GM12878 (cell line): ENCODE data around the gene TMEM161A. TPM values are rescaled to one million over a fixed set of nuclear protein-coding genes. Genes with fewer than 3 reads are reported as not detected.

Experiments used
- EZH2 ChIP-seq: IDR thresholded peaks from 2 replicates; pipeline ENCODE4 v1.6.1; 2012; ENCODE audit warnings: low read depth, mild to moderate bottlenecking, control low read depth, inconsistent platforms, low read length, borderline replicate concordance; ENCODE audit not compliant: control insufficient read depth
- KDM1A ChIP-seq: fragments of 200-600 bp; sonication (generic); IDR thresholded peaks from 2 replicates; pipeline ENCODE4 v1.6.1; 2016; ENCODE audit warnings: borderline replicate concordance
- KLF5 ChIP-seq: fragments of 450-650 bp; IDR thresholded peaks from 2 replicates; pipeline ENCODE4 v1.6.1; 2014; ENCODE audit warnings: mild to moderate bottlenecking; ENCODE audit not compliant: partially characterized antibody
- SKIL ChIP-seq: fragments of 450-650 bp; IDR thresholded peaks from 2 replicates; pipeline ENCODE4 v1.6.1; 2017; ENCODE audit warnings: mild to moderate bottlenecking, low read depth, inconsistent platforms; ENCODE audit not compliant: poor library complexity, severe bottlenecking
- WRNIP1 ChIP-seq: IDR thresholded peaks from 2 replicates; pipeline ENCODE4 v1.6.1; 2011; ENCODE audit warnings: low read depth, low read length, improper control_type of control experiment, borderline replicate concordance
- ZBED1 ChIP-seq: IDR thresholded peaks from 2 replicates; pipeline ENCODE4 v1.6.1; 2016; ENCODE audit warnings: borderline replicate concordance
- ZBTB40 ChIP-seq: fragments of 450-650 bp; IDR thresholded peaks from 2 replicates; pipeline ENCODE4 v1.6.1; 2016; ENCODE audit warnings: mild to moderate bottlenecking, moderate library complexity, borderline replicate concordance
- ZNF622 ChIP-seq: fragments of 450-650 bp; IDR thresholded peaks from 2 replicates; pipeline ENCODE4 v1.6.1; 2017; ENCODE audit warnings: mild to moderate bottlenecking, inconsistent platforms
- polyA plus RNA-seq, 11 experiments: library from polyadenylated mRNA; depleted of rRNA in 4 of 11; unstranded in 6 of 11; stranded (reverse) in 5 of 11; fragments of >200 nt; fragmentation: Nextera tagmentation in 4 of 11; fragmentation: Illumina TruSeq in 1 of 11; extraction: Ambion mirVana in 4 of 11; extraction: Trizol in 1 of 11; gene quantifications; 1 replicate in 1 of 11; 2 replicates in 10 of 11; pipeline versions ENCODE4 v1.2.1 to v1.2.3, GENCODE V29; 2011 to 2016; ENCODE audit warnings: inconsistent platforms in 2 of 11, missing spikeins in 2 of 11, low read depth in 1 of 11
- total RNA-seq, 4 experiments: library from RNA; depleted of rRNA in 3 of 4; stranded (reverse); fragments of >200 nt in 3 of 4; fragmentation: Illumina TruSeq in 1 of 4; extraction: Trizol in 1 of 4; gene quantifications; 2 replicates each; pipeline versions ENCODE4 v1.2.1 to v1.2.3, GENCODE V29; 2013 to 2021

TMEM161A gene
- total and polyA plus RNA-seq, 10 of the 15 experiments (the other 5 are each of a cell fraction or from before 2014, with no cell fraction given) = 1.1 to 37.1 (median 19.0) TPM

GRCh38 chr19:19133985-19134384 lies 4.3 kb downstream of the TMEM161A start (continued):
- TF ChIP-seq ZBTB40 (no peak), WRNIP1 (no peak), KLF5 (no peak), ZNF622 (no peak), EZH2 (no peak), SKIL (no peak), ZBED1 (no peak), KDM1A (no peak)
